H1 (cell line): Measurements from ENCODE around the gene SLC9C2. TPM values are rescaled to one million over a fixed set of nuclear protein-coding genes. Genes with fewer than 3 reads are reported as not detected.

Experiments
- BACH1 ChIP-seq: IDR thresholded peaks from 2 replicates; pipeline ENCODE4 v1.6.1; 2012; ENCODE audit warnings: low read length, improper control_type of control experiment
- CBX5 ChIP-seq: fragments of 300-800, 300-1000 bp; sonication (generic); IDR thresholded peaks from 2 replicates; pipeline ENCODE4 v1.7.1; 2016; ENCODE audit warnings: antibody characterized with exemption, low read length, low read depth
- CREB1 ChIP-seq: IDR thresholded peaks from 2 replicates; pipeline ENCODE4 v1.6.1; 2012; ENCODE audit warnings: inconsistent platforms
- EGR1 ChIP-seq: IDR thresholded peaks from 2 replicates; pipeline ENCODE4 v1.6.1; 2011; ENCODE audit warnings: low read depth, low read length, borderline replicate concordance
- EZH2 ChIP-seq: fragments of 200-600 bp; sonication (generic); IDR thresholded peaks from 2 replicates; pipeline ENCODE4 v1.7.1; 2012; ENCODE audit warnings: low read depth, mild to moderate bottlenecking, moderate library complexity, low read length, inconsistent platforms; ENCODE audit not compliant: severe bottlenecking
- FOSL1 ChIP-seq: IDR thresholded peaks from 2 replicates; pipeline ENCODE4 v1.6.1; 2011; ENCODE audit warnings: mild to moderate bottlenecking, low read depth, low read length, moderate library complexity; ENCODE audit not compliant: insufficient read depth
- HDAC2 ChIP-seq, 2 experiments: fragments of 300-600 bp in 1 of 2; sonication (generic) in 1 of 2; IDR thresholded peaks; 2 replicates each; pipeline ENCODE4 v1.6.1; 2011 to 2012; ENCODE audit warnings: low read depth in 2 of 2, low read length in 2 of 2, mild to moderate bottlenecking in 2 of 2, moderate library complexity in 2 of 2, borderline replicate concordance in 1 of 2, inconsistent platforms in 1 of 2
- JUN ChIP-seq: IDR thresholded peaks from 2 replicates; pipeline ENCODE4 v1.6.1; 2011; ENCODE audit warnings: low read depth, mild to moderate bottlenecking, improper control_type of control experiment, low read length
- JUND ChIP-seq: IDR thresholded peaks from 2 replicates; pipeline ENCODE4 v1.6.1; 2011; ENCODE audit warnings: mild to moderate bottlenecking, improper control_type of control experiment, low read length
- KDM5A ChIP-seq: fragments of 200-600 bp; IDR thresholded peaks from 2 replicates; pipeline ENCODE4 v1.7.1; 2012; ENCODE audit warnings: mild to moderate bottlenecking, low read length, inconsistent platforms, mixed read lengths
- NRF1 ChIP-seq: IDR thresholded peaks from 2 replicates; pipeline ENCODE4 v1.6.1; 2011; ENCODE audit warnings: mild to moderate bottlenecking, low read depth, low read length, improper control_type of control experiment
- RAD21 ChIP-seq, 2 experiments: IDR thresholded peaks in 1 of 2; conservative IDR thresholded peaks in 1 of 2; 2 replicates each; pipeline ENCODE4 v1.6.1; 2011; ENCODE audit warnings: low read depth in 2 of 2, low read length in 2 of 2, improper control_type of control experiment in 1 of 2, inconsistent platforms in 1 of 2, mild to moderate bottlenecking in 1 of 2, moderate library complexity in 1 of 2
- RFX5 ChIP-seq: IDR thresholded peaks from 2 replicates; pipeline ENCODE4 v1.6.1; 2011; ENCODE audit warnings: low read depth, low read length, improper control_type of control experiment, borderline replicate concordance
- RXRA ChIP-seq: IDR thresholded peaks from 2 replicates; pipeline ENCODE4 v1.6.1; 2011; ENCODE audit warnings: low read depth, mild to moderate bottlenecking, low read length, moderate library complexity; ENCODE audit not compliant: insufficient read depth
- SAP30 ChIP-seq: fragments of 300-600 bp; sonication (generic); IDR thresholded peaks from 2 replicates; pipeline ENCODE4 v1.7.1; 2012; ENCODE audit warnings: low read length, moderate library complexity, mild to moderate bottlenecking, inconsistent platforms; ENCODE audit not compliant: insufficient read depth, insufficient replicate concordance
- SIRT6 ChIP-seq: IDR thresholded peaks from one replicate; pipeline ENCODE4 v1.7.1; 2012; ENCODE audit warnings: low read length, inconsistent platforms
- SRF ChIP-seq: IDR thresholded peaks from 2 replicates; pipeline ENCODE4 v1.6.1; 2011; ENCODE audit warnings: mild to moderate bottlenecking, low read depth, low read length, moderate library complexity
- TAF7 ChIP-seq: optimal IDR thresholded peaks from 2 replicates; pipeline ENCODE3; 2011; ENCODE audit warnings: low read depth, mild to moderate bottlenecking, inconsistent platforms, low read length, moderate library complexity, borderline replicate concordance
- YY1 ChIP-seq: IDR thresholded peaks from 2 replicates; pipeline ENCODE4 v1.6.1; 2011; ENCODE audit warnings: low read depth, mild to moderate bottlenecking, low read length
- polyA plus RNA-seq, 7 experiments: library from polyadenylated mRNA; depleted of rRNA in 3 of 7; stranded (reverse) in 5 of 7; unstranded in 2 of 7; fragments of >200 nt in 5 of 7; fragments of 200-250 nt in 2 of 7; gene quantifications; 1 replicate in 5 of 7; 2 replicates in 1 of 7; 4 replicates in 1 of 7; pipeline versions ENCODE4 v1.2.1 to v1.2.3, GENCODE V29; 2011 to 2013; ENCODE audit warnings: missing spikeins in 2 of 7, mixed read lengths in 2 of 7
- total RNA-seq: library from RNA; stranded (reverse); fragmentation: NEBNext Ultra II Directional; extraction: Animal tissue kit (Norgen Biotek cat#: 25700); gene quantifications from 2 replicates; pipeline ENCODE4 v1.2.1, GENCODE V29; 2021
- TF ChIP-seq, protein P1 (sequence below), 3 experiments: IDR thresholded peaks; 1 replicate in 2 of 3; 2 replicates in 1 of 3; pipeline versions ENCODE4 v1.5.1 to v1.6.1; 2011; ENCODE audit warnings: low read length in 3 of 3, mild to moderate bottlenecking in 3 of 3, inconsistent platforms in 2 of 3, low read depth in 1 of 3, moderate library complexity in 1 of 3; ENCODE audit not compliant: insufficient read depth in 1 of 3; ENCODE audit errors: control extremely low read depth in 1 of 3
- TF ChIP-seq, protein P2 (sequence below): IDR thresholded peaks from 2 replicates; pipeline ENCODE4 v1.6.1; 2011; ENCODE audit warnings: low read length, improper control_type of control experiment

The SLC9C2 gene
- total and polyA plus RNA-seq, 2 of the 8 experiments (the other 6 are each of a cell fraction or from before 2014, with no cell fraction given): not detected

DNA sequence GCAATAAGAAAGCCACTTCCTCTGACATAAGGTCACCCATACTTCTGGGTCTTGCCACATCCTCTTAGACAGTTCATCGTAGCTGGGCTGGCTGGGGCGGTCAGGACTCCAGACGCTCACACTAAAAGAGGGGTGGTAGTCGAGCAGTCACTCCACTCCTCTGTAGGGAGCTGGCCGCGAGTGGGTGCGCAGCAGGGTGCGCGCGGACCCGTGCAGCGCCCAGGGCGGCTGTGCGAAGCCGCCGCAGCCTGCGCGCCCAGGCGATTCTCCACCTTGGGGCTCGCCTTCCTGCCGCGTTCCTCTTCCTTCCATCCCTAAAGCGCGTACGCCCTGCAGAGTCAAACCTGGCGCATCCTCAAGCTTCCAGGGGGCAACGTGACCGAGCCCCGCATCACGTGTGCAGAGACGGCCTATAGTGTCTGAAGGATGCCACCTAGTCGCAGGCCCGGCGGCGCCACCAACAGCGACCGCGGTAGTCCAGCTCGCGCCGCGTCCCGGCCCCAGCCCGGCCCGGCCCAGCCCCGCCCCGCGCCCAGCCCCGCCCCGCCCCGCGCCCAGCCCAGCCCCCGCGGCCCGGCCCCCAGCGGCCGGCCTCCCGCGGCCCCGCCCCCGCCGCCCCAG, 126.1 kb downstream of the SLC9C2 start (continued):
- TF ChIP-seq, protein P1, sequence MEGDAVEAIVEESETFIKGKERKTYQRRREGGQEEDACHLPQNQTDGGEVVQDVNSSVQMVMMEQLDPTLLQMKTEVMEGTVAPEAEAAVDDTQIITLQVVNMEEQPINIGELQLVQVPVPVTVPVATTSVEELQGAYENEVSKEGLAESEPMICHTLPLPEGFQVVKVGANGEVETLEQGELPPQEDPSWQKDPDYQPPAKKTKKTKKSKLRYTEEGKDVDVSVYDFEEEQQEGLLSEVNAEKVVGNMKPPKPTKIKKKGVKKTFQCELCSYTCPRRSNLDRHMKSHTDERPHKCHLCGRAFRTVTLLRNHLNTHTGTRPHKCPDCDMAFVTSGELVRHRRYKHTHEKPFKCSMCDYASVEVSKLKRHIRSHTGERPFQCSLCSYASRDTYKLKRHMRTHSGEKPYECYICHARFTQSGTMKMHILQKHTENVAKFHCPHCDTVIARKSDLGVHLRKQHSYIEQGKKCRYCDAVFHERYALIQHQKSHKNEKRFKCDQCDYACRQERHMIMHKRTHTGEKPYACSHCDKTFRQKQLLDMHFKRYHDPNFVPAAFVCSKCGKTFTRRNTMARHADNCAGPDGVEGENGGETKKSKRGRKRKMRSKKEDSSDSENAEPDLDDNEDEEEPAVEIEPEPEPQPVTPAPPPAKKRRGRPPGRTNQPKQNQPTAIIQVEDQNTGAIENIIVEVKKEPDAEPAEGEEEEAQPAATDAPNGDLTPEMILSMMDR (IDR thresholded peaks at IDR 0.05; ENCODE audit: control extremely low read depth in 1 of 3, insufficient read depth in 1 of 3, low read depth in 1 of 3, low read length in 3 of 3): no peak
- TF ChIP-seq, protein P2, sequence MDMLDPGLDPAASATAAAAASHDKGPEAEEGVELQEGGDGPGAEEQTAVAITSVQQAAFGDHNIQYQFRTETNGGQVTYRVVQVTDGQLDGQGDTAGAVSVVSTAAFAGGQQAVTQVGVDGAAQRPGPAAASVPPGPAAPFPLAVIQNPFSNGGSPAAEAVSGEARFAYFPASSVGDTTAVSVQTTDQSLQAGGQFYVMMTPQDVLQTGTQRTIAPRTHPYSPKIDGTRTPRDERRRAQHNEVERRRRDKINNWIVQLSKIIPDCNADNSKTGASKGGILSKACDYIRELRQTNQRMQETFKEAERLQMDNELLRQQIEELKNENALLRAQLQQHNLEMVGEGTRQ: peak; percentile 98
- TF ChIP-seq FOSL1: no peak
- TF ChIP-seq BACH1: no peak
- no peak for TF ChIP-seq RFX5
- TF ChIP-seq YY1: no peak
- TF ChIP-seq SIRT6: no peak
- no peak; the same call in 1 of the 2 replicates for TF ChIP-seq KDM5A
- TF ChIP-seq JUND: no peak
- no peak for TF ChIP-seq JUN
- no peak for TF ChIP-seq EZH2
- TF ChIP-seq TAF7: peak; percentile 51
- peak; percentile 88 for TF ChIP-seq CREB1
- no peak for TF ChIP-seq RXRA
- TF ChIP-seq SAP30: no peak
- no peak for TF ChIP-seq NRF1
- TF ChIP-seq HDAC2 (IDR thresholded peaks at IDR 0.05; ENCODE audit: borderline replicate concordance in 1 of 2, low read depth in 2 of 2, low read length in 2 of 2): 0 out of 4 replicates have a peak, but pooled peaks of 1 of the 2 experiments have one; percentile 28
- no peak for TF ChIP-seq EGR1
- TF ChIP-seq RAD21 (IDR thresholded peaks at IDR 0.05 in 1 of 2, conservative IDR thresholded peaks at IDR 0.05 in 1 of 2; ENCODE audit: low read depth in 2 of 2, low read length in 2 of 2): peak in 1 of 2 experiments; percentile 17; a peak in 1 of 4 replicates
- TF ChIP-seq CBX5: no peak
- TF ChIP-seq SRF: no peak
